Thyroid gland (tissue), 4 donors: ENCODE results near the gene FGFR4. TPM values are rescaled to one million over a fixed set of nuclear protein-coding genes. Genes with fewer than 3 reads are reported as not detected.

Experiments
- DNase-seq, 2 donors: peaks; one replicate each; pipeline ENCODE4 v3.0.0-alpha.2; 2019
- H3K27ac ChIP-seq, 3 donors: fragments of 200-600 bp; sonication (generic); 1 replicate in 2 of 3; 2 replicates in 1 of 3; pipeline ENCODE4 v1.5.1; 2016 to 2019; ENCODE audit warnings: mild to moderate bottlenecking in 1 of 3, moderate library complexity in 1 of 3
- H3K27me3 ChIP-seq: fragments of 200-600 bp; sonication (generic); one replicate; pipeline ENCODE4 v1.5.1; 2019
- H3K36me3 ChIP-seq, 2 donors: fragments of 200-600 bp; sonication (generic); one replicate each; pipeline ENCODE4 v1.5.1; 2016 to 2019
- H3K4me1 ChIP-seq, 2 donors: fragments of 200-600 bp; sonication (generic); one replicate each; pipeline ENCODE4 v1.5.1; 2017 to 2019
- H3K4me3 ChIP-seq, 3 donors: fragments of 200-600 bp; sonication (generic); replicated peaks in 1 of 3; 1 replicate in 2 of 3; 2 replicates in 1 of 3; pipeline ENCODE4 v1.5.1; 2016; ENCODE audit warnings: mild to moderate bottlenecking in 1 of 3
- H3K9me3 ChIP-seq: fragments of 200-600 bp; sonication (generic); one replicate; pipeline ENCODE4 v1.5.1; 2017
- POLR2A ChIP-seq, 2 donors: fragments of 450-650 bp; IDR thresholded peaks; one replicate each; pipeline ENCODE4 v1.6.1; 2017; ENCODE audit warnings: antibody characterized with exemption in 2 of 2, mild to moderate bottlenecking in 2 of 2, moderate library complexity in 1 of 2
- WGBS, 2 donors: methylation state at CpG; one replicate each; pipeline ENCODE4 v1.1.5; 2017; 5-methylcytosine and 5-hydroxymethylcytosine counted together
- intact Hi-C: fragments of 100-400 bp; cut with DNase I; formaldehyde crosslinking; loops from one replicate; pipeline ENCODE4 v1.15.1; 2023
- total RNA-seq, 4 donors: library from RNA; depleted of rRNA; stranded (reverse); fragments of >200 nt; gene quantifications; one replicate each; pipeline ENCODE4 v1.2.3, GENCODE V29; 2016
- TF ChIP-seq, protein P1 (sequence below), 6 experiments: fragments of 200-600 bp in 3 of 6; fragments of 450-650 bp in 3 of 6; sonication (generic) in 3 of 6; IDR thresholded peaks; one replicate each; pipeline ENCODE4 v1.5.1; 2016 to 2019; ENCODE audit warnings: antibody characterized with exemption in 6 of 6, mild to moderate bottlenecking in 2 of 6, inconsistent platforms in 1 of 6, moderate library complexity in 1 of 6

The FGFR4 gene
- total RNA-seq, 4 donors from 2014 or later = 0.49 to 1.2 (median 1.1) TPM; not detected in 1

GRCh38 chr5:177089127-177089526 is 2.4 kb downstream of the FGFR4 start:
- WGBS, 2 donors = 64 to 68% methylated on average over 4 to 5 of the region's 5 CpGs
- peaks cover 8 to 9% of the 10 kb centered on the region in 2 donors for H3K4me1 ChIP-seq
- H3K4me3 ChIP-seq = no peak overlapping the region
- no peaks in the 10 kb centered on the region for H3K27me3 ChIP-seq
- no peak overlapping the region for H3K27ac ChIP-seq
- H3K36me3 ChIP-seq = no peaks in the 10 kb centered on the region
- TF ChIP-seq POLR2A (IDR thresholded peaks at IDR 0.05) = no peak
- TF ChIP-seq, protein P1, sequence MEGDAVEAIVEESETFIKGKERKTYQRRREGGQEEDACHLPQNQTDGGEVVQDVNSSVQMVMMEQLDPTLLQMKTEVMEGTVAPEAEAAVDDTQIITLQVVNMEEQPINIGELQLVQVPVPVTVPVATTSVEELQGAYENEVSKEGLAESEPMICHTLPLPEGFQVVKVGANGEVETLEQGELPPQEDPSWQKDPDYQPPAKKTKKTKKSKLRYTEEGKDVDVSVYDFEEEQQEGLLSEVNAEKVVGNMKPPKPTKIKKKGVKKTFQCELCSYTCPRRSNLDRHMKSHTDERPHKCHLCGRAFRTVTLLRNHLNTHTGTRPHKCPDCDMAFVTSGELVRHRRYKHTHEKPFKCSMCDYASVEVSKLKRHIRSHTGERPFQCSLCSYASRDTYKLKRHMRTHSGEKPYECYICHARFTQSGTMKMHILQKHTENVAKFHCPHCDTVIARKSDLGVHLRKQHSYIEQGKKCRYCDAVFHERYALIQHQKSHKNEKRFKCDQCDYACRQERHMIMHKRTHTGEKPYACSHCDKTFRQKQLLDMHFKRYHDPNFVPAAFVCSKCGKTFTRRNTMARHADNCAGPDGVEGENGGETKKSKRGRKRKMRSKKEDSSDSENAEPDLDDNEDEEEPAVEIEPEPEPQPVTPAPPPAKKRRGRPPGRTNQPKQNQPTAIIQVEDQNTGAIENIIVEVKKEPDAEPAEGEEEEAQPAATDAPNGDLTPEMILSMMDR (IDR thresholded peaks at IDR 0.05) = no peak
- intact Hi-C loops = no loop called here
- no peaks in the 10 kb centered on the region for H3K9me3 ChIP-seq
- DNase-seq = no peak

GRCh38 chr5:177089825-177090641 is 3.3 kb downstream of the FGFR4 start:
- Histone ChIP-seq H3K27me3 (no peaks in the 10 kb centered on the region), H3K4me1 (peaks cover 8 to 9% of the 10 kb centered on the region in 2 donors)
- intact Hi-C loops = no loop called here

DNA sequence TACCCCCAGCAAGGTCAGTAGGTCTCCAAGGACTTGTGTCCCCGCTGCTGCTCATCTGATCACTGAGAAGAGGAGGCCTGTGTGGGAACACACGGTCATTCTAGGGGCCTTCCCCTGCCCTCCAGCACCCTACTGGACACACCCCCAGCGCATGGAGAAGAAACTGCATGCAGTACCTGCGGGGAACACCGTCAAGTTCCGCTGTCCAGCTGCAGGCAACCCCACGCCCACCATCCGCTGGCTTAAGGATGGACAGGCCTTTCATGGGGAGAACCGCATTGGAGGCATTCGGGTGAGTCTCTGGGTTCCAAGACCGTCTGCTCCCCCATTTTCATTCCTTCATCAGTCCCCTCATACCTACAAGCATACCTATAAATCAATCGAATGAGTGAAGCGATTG is 4.1 kb downstream of the FGFR4 start:
- H3K36me3 ChIP-seq = no peaks in the 10 kb centered on the region
- H3K4me3 ChIP-seq = no peak overlapping the region
- no peak for DNase-seq
- intact Hi-C loops = no loop called here
- TF ChIP-seq, protein P1 (IDR thresholded peaks at IDR 0.05) = no peak
- no peak for TF ChIP-seq POLR2A (IDR thresholded peaks at IDR 0.05)
- no peaks in the 10 kb centered on the region for H3K9me3 ChIP-seq
- H3K4me1 ChIP-seq = peaks cover 8 to 9% of the 10 kb centered on the region in 2 donors
- no peak overlapping the region for H3K27ac ChIP-seq
- WGBS, 2 donors = 92 to 94% methylated on average over 9 of the region's 13 CpGs
- H3K27me3 ChIP-seq = no peaks in the 10 kb centered on the region

More at GRCh38 chr5:177089825-177090641, 3.3 kb downstream of the FGFR4 start:
- no peaks in the 10 kb centered on the region for H3K36me3 ChIP-seq
- DNase-seq = no peak
- no peak overlapping the region for H3K27ac ChIP-seq
- 84 to 91% methylated on average over 10 to 14 of the region's 21 CpGs for WGBS, 2 donors
- H3K4me3 ChIP-seq = no peak overlapping the region
- no peaks in the 10 kb centered on the region for H3K9me3 ChIP-seq
- TF ChIP-seq, protein P1 (IDR thresholded peaks at IDR 0.05) = no peak
- no peak for TF ChIP-seq POLR2A (IDR thresholded peaks at IDR 0.05)

DNA sequence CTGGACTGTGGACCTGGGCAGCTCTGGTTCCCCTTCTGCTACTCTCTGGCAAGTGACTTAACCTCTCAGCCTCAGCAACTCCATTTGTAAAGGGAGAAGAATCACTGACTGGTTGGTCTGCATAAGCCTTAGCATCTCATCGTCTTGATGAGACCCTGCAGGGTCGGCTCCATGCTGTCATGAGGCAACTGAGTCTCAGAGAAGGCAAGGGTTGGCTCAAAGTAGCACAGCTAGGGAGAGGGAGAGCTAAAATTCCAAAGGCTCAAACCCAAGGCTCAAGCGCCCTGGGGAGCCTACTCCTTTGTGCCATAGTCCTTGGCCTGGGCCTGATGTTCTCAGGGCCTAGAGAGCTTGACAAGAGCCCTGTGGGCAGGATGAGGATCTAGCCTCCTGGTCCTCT is 4.5 kb downstream of the FGFR4 start:
- Histone ChIP-seq H3K4me3 (no peak overlapping the region), H3K27ac (no peak overlapping the region), H3K4me1 (peaks cover 8 to 9% of the 10 kb centered on the region in 2 donors), H3K36me3 (no peaks in the 10 kb centered on the region), H3K9me3 (no peaks in the 10 kb centered on the region), H3K27me3 (no peaks in the 10 kb centered on the region)
- TF ChIP-seq, protein P1 (IDR thresholded peaks at IDR 0.05) = no peak
- no peak for TF ChIP-seq POLR2A (IDR thresholded peaks at IDR 0.05)
- no peak for DNase-seq
- WGBS, 2 donors = 94 to 100% methylated on average over 2 of the region's 3 CpGs
- intact Hi-C loops = no loop called here
